Progenitor cell of endocrine pancreas (in vitro differentiated cells): ENCODE results near the gene SP6. TPM values are rescaled to one million over a fixed set of nuclear protein-coding genes. Genes with fewer than 3 reads are reported as not detected.

Source experiments
- DNase-seq: peaks from one replicate; pipeline ENCODE4 v3.0.0; 2021; ENCODE audit warnings: low spot score; ENCODE audit not compliant: unreplicated experiment
- H3K27ac Mint-ChIP-seq: 2 replicates; pipeline ENCODE4 v1.8.0; 2021; ENCODE audit warnings: mild to moderate bottlenecking, moderate library complexity, mixed read lengths
- H3K27me3 Mint-ChIP-seq: 2 replicates; pipeline ENCODE4 v1.8.0; 2021; ENCODE audit warnings: mixed read lengths
- H3K36me3 Mint-ChIP-seq: 2 replicates; pipeline ENCODE4 v1.8.0; 2022; ENCODE audit warnings: mixed read lengths; ENCODE audit not compliant: insufficient read depth
- H3K4me1 Mint-ChIP-seq: 2 replicates; pipeline ENCODE4 v1.8.0; 2021; ENCODE audit warnings: low read depth, mixed read lengths
- H3K4me3 Mint-ChIP-seq: 2 replicates; pipeline ENCODE4 v1.8.0; 2021; ENCODE audit warnings: low read depth, mild to moderate bottlenecking, moderate library complexity, mixed read lengths
- H3K9me3 Mint-ChIP-seq: 2 replicates; pipeline ENCODE4 v1.8.0; 2021; ENCODE audit warnings: low read depth, mixed read lengths
- total RNA-seq: library from RNA; stranded (reverse); gene quantifications from 2 replicates; pipeline ENCODE4 v1.2.1, GENCODE V29; 2021
- TF ChIP-seq, protein P1 (sequence below): fragments of 200-600 bp; sonication (generic); IDR thresholded peaks from one replicate; pipeline ENCODE4 v1.5.0; 2021; ENCODE audit warnings: antibody characterized with exemption, mild to moderate bottlenecking; ENCODE audit not compliant: unreplicated experiment

The SP6 gene
- total RNA-seq, 1 donor from 2014 or later = 0.74 TPM

DNA sequence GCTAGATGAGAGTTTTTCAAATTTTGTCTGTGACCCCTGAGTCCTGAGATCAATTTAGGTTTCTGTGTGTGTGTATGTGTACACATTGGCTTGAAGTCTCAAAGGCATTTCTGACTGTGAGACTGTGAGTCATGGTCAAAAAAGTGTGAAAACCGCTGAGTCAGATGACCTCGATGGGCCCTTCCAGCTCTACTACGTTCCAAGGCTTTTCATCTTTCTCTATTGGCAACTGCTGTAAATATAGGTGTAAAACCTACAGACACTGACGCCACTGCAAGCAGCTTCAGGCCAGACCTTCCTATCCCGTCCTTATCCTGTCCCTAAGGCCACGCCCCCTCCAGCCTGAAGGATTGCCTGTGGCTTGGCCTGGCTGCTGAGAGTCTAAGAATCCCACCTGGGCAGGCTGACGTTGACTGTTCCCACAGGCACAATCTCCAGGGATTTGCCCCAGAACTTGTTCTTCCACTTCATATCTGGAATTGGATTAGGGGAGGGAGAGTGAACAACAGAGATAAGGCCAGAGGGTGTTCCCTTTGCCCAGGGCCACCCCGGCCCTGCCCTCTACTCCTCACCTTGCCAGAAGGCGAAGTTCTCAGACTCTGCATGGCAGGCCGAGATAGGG lies 40.7 kb downstream of the SP6 start:
- Mint-ChIP-seq H3K27me3 (no peaks in the 10 kb centered on the region), H3K4me3 (peak overlapping the region; percentile 22), H3K36me3 (peaks cover 12% of the 10 kb centered on the region), H3K4me1 (peaks cover 30% of the 10 kb centered on the region), H3K27ac (peak overlapping the region; percentile 94), H3K9me3 (no peaks in the 10 kb centered on the region)
- peak; percentile 42 for DNase-seq
- TF ChIP-seq, protein P1, sequence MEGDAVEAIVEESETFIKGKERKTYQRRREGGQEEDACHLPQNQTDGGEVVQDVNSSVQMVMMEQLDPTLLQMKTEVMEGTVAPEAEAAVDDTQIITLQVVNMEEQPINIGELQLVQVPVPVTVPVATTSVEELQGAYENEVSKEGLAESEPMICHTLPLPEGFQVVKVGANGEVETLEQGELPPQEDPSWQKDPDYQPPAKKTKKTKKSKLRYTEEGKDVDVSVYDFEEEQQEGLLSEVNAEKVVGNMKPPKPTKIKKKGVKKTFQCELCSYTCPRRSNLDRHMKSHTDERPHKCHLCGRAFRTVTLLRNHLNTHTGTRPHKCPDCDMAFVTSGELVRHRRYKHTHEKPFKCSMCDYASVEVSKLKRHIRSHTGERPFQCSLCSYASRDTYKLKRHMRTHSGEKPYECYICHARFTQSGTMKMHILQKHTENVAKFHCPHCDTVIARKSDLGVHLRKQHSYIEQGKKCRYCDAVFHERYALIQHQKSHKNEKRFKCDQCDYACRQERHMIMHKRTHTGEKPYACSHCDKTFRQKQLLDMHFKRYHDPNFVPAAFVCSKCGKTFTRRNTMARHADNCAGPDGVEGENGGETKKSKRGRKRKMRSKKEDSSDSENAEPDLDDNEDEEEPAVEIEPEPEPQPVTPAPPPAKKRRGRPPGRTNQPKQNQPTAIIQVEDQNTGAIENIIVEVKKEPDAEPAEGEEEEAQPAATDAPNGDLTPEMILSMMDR = no peak

DNA sequence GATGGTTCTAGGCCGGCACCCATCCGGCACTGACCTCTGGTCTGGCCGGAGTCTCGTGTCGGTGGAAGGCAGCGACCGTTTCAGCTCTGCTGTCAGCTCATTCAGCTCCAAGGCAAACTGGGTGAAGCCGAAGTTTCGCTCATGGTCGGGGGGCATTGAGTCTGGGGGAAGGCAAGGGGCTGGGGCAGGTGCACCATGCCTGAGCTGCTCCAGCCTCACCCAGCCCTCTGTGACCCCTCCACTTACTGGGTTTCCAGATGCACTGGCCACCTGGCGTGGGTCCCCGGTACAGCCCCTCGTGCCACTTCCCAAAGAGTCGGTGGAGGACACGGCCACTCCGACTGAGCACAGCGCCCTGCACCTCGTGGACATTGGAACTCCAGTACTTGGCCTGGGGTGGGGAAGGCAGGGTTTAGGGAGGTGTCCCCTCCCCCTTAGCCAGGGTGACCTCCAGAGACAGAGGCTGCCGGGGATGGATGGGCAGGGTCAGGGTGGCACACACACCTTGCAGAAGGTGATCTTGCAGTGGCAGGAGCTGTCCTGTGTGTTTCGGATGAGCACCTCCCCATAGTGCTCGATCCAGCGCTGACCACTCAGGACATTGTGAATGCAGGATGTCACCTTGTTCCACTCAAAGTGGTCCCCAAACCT lies 42.0 kb downstream of the SP6 start:
- peaks cover 30% of the 10 kb centered on the region for H3K4me1 Mint-ChIP-seq
- no peak for DNase-seq
- H3K27ac Mint-ChIP-seq = no peak overlapping the region
- TF ChIP-seq, protein P1 = no peak
- H3K4me3 Mint-ChIP-seq = no peak overlapping the region
- H3K36me3 Mint-ChIP-seq = peaks cover 12% of the 10 kb centered on the region
- H3K27me3 Mint-ChIP-seq = peaks cover 7% of the 10 kb centered on the region
- no peaks in the 10 kb centered on the region for H3K9me3 Mint-ChIP-seq

DNA sequence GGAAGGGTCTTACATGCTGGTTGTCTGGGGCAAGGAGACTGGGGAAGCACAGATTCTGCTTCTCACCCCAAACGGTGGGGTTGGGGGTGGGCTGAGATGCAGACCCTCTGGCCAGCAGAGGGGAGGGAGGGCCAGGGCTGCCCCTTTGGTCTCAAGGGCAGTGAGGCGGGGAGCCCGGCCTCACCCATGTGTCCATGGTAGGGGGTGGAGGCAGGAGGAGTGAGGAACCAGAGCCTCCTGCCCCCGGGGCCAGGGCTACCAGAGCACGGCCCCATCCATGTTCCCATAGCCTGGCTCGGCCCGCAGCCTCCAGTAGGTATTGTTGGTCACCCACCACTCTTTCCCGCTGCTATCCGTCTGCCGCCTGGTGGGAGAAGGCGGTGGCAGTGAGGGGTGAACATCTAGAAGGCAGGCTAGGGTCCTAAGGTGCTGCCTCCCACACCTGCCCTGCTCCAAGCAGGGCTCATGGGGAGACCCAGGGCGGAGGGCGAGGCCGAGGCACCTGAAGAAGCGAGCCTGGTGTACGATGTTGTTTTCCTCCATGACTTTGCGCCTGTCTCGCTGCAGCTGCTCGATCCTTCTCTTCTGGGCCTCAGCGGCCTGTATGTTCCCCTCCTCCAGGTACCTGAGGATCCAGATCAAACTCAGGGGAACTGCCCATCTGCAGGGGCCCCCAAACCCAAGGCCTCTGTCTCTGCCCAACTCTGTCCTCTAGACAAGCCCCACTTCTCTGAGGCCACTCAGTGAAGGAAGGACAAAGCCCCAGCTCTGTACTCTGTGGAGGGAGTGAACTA lies 42.7 kb downstream of the SP6 start:
- TF ChIP-seq, protein P1 = no peak
- no peak overlapping the region for H3K27ac Mint-ChIP-seq
- peaks cover 15% of the 10 kb centered on the region for H3K27me3 Mint-ChIP-seq
- no peak for DNase-seq
- H3K4me1 Mint-ChIP-seq = peaks cover 30% of the 10 kb centered on the region
- H3K9me3 Mint-ChIP-seq = no peaks in the 10 kb centered on the region
- H3K36me3 Mint-ChIP-seq = peaks cover 12% of the 10 kb centered on the region
- no peak overlapping the region for H3K4me3 Mint-ChIP-seq

DNA sequence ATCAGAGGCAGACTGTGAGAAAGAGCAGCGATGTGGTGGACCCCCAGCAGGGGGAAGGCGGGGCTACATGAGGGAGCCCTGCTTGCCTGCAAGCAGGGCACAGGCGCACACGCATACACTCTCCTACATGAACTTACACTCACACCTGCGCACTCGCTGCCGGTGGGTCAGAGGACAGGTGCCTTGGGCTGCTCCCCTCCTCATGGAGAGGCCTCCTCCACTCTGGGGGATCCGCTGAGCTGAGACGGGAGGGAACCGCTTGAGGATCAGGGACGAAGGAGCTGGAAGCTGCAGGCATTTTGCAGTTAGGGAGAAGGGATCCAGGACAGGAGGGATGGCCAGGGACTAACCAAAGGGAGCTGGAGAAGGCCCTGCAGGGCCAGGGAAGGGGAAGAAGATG lies 43.5 kb downstream of the SP6 start:
- H3K36me3 Mint-ChIP-seq = peaks cover 9% of the 10 kb centered on the region
- peaks cover 30% of the 10 kb centered on the region for H3K4me1 Mint-ChIP-seq
- H3K4me3 Mint-ChIP-seq = no peak overlapping the region
- H3K27ac Mint-ChIP-seq = no peak overlapping the region
- DNase-seq = no peak
- H3K9me3 Mint-ChIP-seq = no peaks in the 10 kb centered on the region
- H3K27me3 Mint-ChIP-seq = peaks cover 22% of the 10 kb centered on the region
- TF ChIP-seq, protein P1 = no peak

DNA sequence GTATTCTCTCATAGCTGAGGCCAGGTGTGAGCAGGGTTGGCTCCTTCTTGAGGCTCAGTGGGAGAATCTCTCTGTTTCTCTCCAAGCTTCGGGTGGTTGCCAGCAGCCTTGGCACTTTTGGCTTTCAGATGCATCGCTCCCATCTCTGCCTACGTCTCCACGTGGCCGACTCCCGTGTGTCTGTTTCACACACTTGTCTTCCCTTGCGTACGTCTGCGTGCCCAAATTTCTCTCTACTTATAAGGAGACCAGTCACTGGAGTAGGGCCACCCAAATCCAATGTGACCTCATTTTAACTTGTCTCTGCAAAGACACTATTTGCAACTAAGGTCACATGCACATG lies 44.1 kb downstream of the SP6 start:
- peaks cover 8% of the 10 kb centered on the region for H3K36me3 Mint-ChIP-seq
- no peak overlapping the region for H3K27ac Mint-ChIP-seq
- no peak for DNase-seq
- no peak overlapping the region for H3K4me3 Mint-ChIP-seq
- H3K4me1 Mint-ChIP-seq = peaks cover 27% of the 10 kb centered on the region
- peaks cover 25% of the 10 kb centered on the region for H3K27me3 Mint-ChIP-seq
- TF ChIP-seq, protein P1 = no peak
- H3K9me3 Mint-ChIP-seq = no peaks in the 10 kb centered on the region
